Kasumi-1 (cell line): ENCODE measurements around the gene TMEM238L.

Experiments used
- DNase-seq, 2 experiments: peaks; one replicate each; lab custom pipeline; 2025; lab: John Stamatoyannopoulos, UW

The TMEM238L gene

DNA sequence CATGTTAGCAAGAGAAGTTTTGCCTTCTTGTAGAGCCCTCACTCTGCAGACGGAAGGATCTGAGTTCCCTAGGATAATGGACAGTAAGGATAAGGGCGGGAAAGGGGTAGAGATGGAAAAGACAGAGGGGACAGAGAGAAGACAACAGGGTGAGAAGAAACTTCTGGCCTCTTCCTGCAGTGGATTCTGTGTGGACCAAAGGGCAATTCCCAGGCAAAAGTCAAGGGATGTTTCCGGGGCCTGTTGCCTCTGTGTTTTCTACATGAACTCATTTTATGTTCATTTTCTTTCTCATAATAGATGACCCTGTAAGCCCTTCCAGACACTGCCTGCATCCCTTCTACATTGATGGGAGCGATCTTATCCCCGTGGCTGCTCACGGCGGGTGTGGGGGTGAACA lies 647 bp upstream of the TMEM238L start:
- no peak for DNase-seq

DNA sequence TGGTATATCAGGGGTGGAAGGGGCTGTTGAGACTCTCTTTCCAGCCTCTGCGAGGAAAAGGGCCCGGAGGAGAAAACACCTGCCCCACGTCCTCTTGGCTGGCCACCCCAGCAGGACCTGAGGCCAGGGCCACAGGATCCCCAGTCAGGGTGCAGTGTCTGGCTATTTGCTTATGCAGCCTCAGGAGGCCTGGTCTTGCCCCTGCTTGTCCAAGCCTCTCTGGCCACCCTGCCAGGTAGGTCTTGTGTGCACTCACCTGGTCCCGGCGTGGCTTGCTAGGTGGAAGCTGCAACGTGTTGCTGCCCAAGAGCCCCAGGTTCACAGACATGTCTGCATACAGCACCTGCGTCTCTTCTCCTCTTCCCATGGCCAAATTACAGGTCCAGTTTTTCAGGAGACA lies 549 bp downstream of the TMEM238L start:
- DNase-seq, result no peak

DNA sequence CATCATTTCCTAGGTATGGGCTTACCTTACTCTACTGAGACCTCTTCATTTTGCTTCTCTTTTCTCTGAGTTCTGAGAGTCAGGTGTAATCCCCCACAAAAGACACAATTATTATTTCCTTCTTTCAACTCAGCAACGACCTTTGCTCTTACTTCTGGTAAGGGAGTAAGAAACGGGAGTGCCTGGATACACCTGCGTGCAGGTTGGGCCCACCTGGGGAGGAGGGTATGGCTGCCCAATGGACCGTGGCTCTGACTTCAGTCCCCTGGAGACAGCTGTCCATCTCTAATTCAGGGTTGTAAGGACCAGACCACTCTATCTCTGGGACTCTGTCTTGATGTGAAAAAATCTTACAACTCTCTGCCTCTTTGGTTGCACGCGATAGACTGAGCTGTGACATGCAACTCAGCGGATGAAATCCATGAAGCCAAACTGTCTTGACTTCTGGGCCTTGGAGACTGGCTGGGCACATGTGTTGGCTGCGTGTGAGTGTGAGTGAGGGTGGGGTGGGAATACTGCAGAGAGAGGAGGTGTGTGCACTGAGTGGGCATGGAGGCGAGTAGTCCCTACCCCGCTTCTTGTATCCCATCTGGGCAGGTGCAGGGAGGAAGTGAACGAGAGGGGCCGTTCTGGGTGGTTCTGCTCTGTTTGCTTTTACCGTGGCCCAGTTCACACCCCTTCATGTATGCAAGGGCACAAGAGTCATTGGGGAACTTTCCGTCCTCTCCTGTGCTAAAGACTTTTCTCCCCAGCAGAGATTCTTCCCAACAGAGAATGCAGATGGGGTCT lies 1.2 kb downstream of the TMEM238L start:
- no peak for DNase-seq

DNA sequence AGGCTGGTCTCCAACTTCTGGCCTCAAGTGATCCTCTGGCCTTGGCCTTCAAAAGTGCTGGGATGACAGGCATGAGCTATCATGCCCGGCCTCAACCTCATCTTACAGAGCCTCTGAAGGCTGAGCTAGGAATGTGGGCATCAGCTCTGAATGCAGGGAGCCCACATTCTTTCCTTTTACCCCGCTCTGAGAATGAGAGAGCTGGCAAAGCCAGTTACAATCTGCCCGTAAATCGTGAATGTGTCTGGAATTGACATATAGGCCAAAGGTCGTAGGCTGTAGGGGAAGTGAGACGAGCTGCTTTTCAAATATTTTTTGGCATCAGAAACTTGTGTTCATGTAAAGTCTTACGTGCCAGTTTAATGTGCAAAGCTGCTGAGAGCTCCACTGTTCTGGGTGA lies 4.5 kb downstream of the TMEM238L start:
- DNase-seq, result no peak

DNA sequence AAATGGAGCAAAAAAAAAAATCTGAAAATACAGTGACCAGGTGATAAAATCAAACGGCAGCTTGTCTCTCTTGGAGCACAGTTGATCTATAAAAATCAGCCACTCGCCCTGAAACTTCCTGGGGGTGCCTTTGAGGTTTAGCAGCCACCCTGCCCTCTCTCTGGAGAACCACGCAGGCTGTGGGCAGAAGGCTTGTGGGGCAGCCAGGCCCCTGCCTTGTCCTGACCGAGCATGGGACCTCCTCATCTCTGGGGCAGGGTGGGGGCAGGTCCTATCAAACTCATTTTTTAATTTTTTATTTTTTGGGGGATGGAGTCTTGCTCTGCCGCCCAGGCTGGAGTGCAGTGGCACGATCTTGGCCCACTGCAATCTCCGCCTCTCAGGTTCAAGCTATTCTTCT lies 5.0 kb downstream of the TMEM238L start:
- DNase-seq, result no peak

DNA sequence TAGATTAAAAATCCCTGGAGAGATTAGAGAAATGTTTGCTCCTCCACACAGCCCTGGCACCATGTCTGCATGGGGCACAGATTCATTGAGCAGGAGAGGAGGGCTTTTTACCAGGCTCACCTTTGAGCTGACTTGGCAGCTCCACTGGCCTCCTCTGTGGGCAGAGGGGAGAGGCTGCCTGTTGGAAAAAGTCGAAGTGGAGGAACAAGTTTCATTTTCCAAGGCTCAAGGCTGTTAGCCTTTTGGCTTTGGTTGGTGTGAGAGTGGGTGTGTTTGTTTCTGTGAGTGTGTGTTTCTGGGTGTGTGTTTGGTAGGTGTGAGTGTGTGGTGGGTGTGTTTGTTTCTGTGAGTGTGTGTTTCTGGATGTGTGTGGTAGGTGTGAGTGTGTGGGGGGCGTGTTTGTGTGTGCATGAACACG lies 5.6 kb downstream of the TMEM238L start:
- no peak for DNase-seq

DNA sequence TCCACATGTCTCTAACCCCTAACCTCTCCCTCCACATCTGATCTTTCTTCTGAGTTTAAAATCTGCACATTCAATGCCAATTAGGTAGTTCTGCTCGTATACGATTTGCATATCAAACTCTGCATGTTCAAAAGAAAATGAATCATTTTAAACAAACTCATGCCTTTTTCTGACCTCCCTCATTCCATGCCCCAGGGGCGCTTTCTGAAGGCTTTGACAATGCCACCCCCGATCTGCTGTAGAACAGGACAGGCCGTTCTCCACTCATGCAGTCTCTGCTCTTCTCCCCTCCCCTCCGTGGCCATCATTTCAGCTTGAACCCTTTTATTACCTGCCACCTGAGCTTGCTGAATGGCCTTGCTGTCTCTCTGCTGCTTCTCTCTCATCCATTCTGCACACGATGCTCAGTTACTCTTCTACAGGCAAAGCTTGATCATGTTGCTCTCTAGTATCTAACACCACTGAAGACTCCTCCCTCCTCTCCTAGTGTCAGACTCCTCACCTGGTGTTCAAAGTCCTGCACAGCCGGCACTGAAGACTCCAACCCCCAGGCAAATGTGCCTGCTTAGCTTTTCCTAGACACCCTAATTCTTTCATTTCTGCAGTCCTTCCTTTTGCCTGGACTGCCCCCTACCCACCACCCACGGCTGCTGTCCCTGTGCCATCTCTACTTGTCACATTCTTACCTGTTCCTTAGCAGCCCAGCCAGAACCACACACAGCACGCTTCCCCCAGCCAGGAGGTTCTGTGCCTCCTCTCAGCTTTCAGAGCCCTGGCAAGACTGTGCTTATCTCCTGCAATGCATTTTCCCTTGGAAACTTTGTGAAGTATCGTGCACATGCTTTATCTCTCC lies 6.2 kb downstream of the TMEM238L start:
- no peak for DNase-seq

DNA sequence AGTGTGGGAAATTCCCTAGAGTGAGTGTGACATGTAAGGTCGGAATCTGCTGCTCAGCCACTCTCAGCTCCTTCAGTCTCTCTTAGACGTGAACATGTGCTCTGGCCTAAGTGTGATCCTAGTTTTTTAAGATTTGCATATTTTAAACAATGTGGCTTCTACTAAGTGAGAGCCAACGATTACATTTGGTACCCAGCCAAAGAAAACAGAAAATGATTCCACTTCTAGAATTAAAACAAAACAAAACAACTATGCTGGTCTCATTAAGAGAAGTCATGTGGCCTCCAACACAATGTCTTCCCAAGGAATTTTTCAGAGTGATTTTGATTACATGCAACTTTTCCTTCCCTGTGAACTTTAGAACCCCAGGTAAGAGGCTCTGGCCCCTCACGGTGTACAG lies 10.1 kb downstream of the TMEM238L start:
- DNase-seq, result no peak

DNA sequence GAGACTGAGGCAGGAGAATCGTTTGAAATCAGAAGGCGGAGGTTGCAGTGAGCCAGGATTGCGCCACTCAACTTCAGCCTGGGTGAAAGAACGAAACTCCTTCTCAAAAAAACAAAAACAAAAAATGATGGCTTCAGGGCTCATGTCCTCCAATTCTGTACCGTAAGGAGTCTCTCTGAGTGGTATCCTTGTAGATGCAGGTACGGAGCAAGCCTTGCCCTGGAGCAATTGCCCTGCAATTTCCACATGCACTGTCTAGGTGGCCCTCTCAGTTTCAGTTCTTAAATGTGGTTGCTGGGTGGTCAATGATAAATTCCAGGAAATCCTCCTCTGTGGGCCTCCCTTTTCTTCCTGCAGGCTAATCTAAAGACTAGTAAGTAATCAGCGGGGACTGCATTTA lies 10.6 kb downstream of the TMEM238L start:
- DNase-seq, result no peak

DNA sequence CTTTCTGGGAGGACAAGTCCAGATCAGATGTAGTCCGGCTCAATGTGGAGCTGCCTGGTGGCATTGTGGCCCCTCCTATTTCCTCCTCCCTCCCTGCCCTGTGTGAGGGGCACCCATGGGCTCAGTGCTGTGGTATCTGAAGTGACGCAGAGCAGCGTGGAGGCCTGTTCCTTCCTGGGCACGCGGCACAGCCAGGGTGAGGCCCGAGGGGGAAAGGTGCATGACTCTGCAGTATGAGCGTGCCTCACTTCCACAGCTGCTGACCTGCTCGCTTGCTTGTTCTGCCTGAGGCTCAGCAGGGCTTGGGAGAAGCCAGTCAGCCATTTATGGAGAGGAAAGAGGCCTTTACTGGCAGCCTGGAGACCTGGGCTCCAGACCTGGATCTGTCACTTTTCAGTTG lies 11.7 kb downstream of the TMEM238L start:
- no peak for DNase-seq

DNA sequence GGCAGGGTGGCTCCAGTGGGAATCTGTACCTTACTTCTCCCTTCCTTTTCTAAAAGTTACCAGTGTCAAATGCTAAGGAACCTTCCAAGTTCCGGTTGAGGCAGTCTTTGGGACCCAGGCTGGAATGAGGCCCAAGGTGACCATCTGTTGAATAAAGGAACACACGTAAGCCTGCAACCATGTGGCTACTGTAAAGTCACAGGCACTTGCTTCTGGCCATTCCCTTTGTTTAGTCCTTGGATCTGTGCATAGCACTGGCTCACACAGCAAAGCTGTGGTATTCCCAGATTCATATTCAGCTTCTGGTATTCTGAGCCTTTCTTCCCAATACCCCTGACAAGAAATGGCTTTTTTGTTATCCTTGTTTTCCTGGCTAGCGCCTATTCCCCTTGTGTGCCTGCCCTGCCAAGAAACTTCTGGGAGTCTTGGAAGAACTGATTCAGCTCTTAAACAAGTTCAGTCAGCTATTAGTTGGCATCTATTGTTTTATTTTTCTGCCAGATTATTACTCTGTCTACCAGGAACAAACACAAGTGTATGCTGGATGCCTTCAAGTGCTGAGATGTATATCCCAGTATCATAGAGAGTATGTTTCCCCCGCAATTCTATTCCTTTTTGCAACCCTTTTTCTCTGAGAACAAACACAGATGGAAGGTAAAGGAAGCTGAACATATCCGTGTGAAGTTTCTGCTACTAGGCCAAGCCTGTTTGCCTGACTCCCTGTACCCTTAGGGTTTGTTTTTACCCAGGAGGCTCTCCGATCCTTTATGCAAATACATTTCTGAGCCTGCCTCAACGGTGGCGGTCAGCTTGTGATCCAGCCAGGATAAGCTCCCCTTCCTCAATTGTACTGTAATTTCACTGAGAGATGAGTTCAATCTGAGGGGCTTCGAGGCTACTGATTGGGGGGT lies 13.2 kb downstream of the TMEM238L start:
- no peak for DNase-seq

DNA sequence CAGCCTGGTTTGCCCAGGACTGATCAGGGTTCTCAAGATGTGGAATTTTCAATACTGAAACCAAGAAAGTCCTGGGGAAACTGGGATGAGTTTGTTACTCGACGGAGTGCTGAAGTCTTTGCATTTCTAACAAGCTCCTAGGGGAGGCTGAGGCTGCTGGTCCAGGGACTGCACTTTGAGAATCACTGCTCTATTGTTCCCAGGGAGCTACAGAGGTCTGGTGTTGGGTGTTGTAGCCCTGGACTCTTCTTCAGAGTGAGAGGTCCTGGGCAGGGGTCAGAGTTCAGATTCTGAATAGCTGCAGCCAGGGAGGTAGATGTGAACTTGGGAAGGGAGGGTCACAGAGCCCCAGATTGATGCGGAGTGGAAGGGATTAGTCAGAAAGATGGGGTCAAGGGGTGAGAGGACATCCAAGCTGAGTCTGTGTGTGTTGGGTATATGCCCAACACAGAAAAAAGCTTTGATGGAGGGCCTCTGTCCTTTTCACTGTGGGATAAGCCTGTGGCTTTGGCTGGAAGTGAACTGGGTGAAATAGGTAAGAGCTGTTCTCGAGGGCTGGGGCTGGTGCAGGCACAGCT lies 14.1 kb downstream of the TMEM238L start:
- no peak for DNase-seq

DNA sequence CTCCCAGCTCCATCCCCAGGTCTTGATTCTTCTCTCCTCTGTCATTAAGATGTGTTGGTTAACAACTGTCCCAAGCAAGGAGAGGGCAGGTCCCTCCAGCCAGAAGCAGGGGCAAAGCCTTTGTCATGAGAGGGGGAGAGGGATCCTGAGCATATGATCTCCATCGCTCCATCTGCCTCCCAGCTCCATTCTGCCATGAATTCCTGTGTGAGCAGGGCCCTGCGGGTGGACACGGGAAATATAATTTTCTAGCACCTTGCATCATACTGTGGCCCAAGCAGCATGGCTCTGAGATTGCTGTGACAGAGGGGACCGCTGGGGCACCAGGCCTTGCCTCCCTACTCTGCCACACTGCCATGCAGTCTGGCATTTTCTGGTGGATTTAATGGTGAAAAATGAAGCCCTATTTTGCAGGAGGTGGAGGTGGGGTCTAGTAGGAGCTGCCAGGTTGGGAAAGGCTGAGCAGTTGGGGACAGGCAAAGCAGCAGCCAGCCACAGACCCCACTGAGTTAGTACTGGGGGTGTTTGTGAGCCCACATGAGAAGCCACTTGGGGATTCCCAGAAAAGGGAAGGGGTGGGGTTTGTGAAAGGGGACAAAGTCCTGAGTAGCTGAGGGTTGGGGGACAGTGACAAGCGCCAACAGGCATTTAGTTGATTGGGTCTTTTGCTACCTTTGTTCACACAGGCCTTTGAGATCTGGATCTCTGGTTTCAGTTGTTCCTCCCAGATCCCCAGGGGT lies 16.4 kb downstream of the TMEM238L start:
- no peak for DNase-seq

DNA sequence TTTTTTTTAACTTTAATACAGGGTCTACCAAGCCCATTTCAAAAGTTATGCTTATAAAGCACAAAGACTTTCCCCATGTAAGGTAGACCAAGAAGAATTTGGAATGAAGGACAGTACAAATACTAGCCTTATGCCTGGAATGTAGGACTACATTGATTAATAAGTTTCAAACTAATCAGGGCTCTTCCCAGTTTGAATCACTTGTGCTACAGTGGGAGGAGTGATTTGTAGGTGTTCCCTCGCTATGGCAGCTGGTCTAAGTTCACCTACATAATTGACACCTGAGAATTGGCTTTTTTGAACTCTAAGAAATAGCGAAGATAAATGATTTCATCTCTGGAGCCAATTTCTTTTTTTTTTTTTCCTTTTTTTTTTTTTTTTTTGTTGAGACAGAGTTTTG lies 18.6 kb downstream of the TMEM238L start:
- DNase-seq, result no peak

DNA sequence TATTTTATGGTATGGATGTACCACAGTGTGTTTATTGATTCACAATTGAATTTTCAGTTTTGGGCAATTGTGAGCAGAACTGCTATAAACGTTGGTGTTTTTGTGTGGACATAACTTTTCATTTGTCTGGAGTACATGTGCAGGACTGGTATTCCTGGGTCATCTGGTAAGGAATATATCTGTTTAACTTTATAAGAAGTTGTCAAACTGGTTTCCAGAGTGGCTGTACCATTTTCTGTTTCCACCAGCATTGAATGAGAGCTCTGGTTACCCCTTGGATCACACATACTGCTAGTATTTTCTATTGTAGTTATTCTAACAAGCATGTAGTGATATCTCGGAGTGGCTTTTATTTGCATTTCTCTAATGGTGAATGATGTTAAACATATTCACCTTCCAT lies 24.3 kb downstream of the TMEM238L start:
- DNase-seq, result no peak

DNA sequence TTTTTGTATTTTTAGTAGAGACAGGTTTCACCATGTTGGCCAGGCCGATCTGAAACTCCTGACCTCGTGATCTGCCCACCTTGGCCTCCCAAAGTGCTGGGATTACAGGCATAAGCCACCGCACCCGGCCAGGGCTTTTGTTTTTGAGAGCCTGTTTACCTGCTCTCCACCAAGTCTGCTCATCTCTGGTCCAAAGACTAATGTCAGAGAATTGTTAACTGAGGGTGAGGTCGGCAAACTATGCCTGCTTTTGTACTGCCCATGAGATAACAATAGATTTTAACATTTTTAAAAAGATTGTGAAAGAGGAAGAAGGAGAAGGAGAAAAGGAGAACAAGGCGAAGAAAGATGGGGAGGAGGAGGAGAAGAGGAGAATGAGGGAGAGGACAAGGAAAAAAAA lies 26.0 kb downstream of the TMEM238L start:
- DNase-seq, result no peak

DNA sequence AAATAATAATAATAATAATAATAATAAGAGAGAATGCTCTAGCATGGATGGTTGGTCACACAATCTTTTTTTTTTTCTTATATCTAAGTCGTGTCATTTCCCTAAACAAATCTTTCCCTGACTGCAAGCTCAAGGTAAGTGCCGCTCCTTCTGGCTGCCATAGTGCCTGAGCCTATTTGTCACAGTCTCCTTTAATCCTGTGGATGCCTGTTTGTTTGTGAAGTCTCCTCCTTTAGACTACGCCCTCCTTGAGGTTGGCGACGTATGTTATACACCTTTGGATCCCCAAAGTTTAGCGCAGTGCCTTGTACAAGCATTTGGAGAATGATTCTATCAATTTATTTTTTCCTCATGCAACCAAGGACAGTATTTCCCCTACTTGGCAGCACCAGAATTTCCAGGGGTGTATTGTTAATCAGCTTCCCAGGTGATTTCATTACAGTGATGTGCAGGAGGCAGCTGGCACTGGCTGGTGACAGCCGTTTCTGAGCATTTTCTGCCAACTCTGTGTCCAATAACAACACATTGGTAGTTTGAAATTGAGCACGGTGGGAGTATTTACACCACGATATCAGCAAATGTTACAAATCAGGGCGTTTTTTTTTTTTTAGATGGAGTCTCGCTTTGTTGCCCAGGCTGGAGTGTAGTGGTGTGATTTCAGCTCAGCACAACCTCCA lies 26.6 kb downstream of the TMEM238L start:
- no peak for DNase-seq

DNA sequence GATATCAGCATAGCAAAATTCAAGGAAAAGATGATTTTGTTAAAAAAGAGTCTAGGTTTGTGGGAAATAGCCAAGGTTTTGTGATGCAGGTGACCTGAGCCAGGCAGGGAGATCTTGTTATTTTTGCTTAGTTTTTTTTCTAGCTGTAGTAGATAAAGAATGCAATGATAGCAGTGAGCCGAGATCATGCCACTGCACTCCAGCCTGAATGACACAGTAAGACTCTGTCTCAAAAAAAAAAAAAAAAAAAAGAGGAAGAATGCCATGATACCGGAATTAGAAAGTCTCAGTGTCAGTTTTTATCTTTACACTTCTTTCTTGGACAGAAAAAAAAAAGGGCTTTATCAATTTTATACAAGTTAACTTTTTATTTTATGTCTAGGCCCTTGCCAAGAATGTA lies 27.5 kb downstream of the TMEM238L start:
- no peak for DNase-seq

DNA sequence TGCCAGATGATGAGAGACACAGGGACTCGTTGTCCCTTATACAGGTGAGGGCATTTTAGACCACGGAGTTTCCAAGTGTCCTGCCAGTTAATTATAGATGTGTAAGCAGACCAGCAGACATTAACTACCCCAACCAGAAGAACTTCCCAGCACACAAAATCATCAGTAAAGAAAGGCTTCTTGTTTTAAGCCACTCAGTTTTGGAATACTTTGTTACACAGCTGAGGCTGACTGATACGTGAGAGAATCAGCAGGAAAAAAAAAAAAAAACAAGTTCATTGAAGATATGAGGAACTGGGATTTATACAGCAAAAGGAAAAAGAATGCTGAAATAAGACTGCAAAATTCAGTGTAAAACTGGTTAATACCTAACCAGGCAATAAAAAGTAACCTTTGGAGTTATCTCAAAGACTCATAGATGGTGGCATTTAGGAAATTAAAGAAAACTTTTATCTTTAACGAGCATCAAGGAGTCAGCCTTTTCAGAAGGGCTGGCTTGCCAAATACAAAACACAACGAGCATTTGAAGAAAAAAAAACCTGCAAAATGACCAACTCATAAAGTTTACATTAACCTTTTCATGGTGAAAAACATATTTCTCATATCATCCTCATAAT lies 28.1 kb downstream of the TMEM238L start:
- no peak for DNase-seq

DNA sequence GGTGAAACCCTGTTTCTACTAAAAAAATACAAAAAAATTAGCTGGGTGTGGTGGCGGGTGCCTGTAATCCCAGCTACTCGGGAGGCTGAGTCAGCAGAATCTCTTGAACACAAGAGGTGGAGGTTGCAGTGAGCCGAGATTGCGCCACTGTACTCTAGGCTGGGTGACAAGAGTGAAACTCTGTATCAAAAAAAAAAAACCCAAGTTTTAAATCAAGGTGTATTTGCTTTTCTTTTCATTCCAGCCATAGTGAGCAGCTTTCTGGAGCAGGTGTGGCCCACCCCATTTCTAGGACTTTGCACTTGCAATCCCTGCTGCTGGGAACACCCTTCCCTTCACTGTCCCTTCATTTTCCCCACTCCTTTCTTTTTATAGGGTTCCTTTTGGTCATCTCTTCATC lies 28.8 kb downstream of the TMEM238L start:
- no peak for DNase-seq
